ENCODE results near the gene PSTPIP1.

The PSTPIP1 gene

GRCh38 chr15:77001966-77002365, 7.0 kb downstream of the PSTPIP1 start:
- DNase-seq, result no peak

- peak; percentile 14 for DNase-seq
Measured at GRCh38 chr15:77002436-77002835, 7.5 kb downstream of the PSTPIP1 start.

GRCh38 chr15:77002954-77003912, 8.3 kb downstream of the PSTPIP1 start:
- no peak for DNase-seq

GRCh38 chr15:77004189-77004588, 9.3 kb downstream of the PSTPIP1 start:
- DNase-seq, result no peak

GRCh38 chr15:77009176-77009575, 14.2 kb downstream of the PSTPIP1 start:
- no peak for DNase-seq

- no peak for DNase-seq
Measured at GRCh38 chr15:77009646-77010311, 14.9 kb downstream of the PSTPIP1 start.

- no peak for DNase-seq
Measured at GRCh38 chr15:77010312-77010686, 15.4 kb downstream of the PSTPIP1 start.

GRCh38 chr15:77010857-77011256, 15.9 kb downstream of the PSTPIP1 start:
- DNase-seq, result no peak

- DNase-seq, result no peak
Measured at GRCh38 chr15:77012117-77012712, 17.3 kb downstream of the PSTPIP1 start.

GRCh38 chr15:77012868-77013267, 17.9 kb downstream of the PSTPIP1 start:
- DNase-seq, result no peak

GRCh38 chr15:77013776-77014131, 18.8 kb downstream of the PSTPIP1 start:
- DNase-seq, result no peak

- DNase-seq, result no peak
Measured at GRCh38 chr15:77014132-77015081, 19.5 kb downstream of the PSTPIP1 start.

GRCh38 chr15:77015646-77016320, 20.9 kb downstream of the PSTPIP1 start:
- no peak for DNase-seq

GRCh38 chr15:77016321-77016695, 21.4 kb downstream of the PSTPIP1 start:
- no peak for DNase-seq

GRCh38 chr15:77017091-77017660, 22.2 kb downstream of the PSTPIP1 start:
- DNase-seq, result no peak

GRCh38 chr15:77017761-77018720, 23.1 kb downstream of the PSTPIP1 start:
- DNase-seq, result no peak

GRCh38 chr15:77018796-77019505, 24.0 kb downstream of the PSTPIP1 start:
- DNase-seq, result no peak

- DNase-seq, result peak; percentile 56
Measured at GRCh38 chr15:77019521-77020331, 24.8 kb downstream of the PSTPIP1 start.

Data from fibroblast of skin of right biceps (primary cell).